Measurements from ENCODE around the gene GOLGA1. TPM values are rescaled to one million over a fixed set of nuclear protein-coding genes. Genes with fewer than 3 reads are reported as not detected.

GOLGA1 gene
- polyA plus RNA-seq, 1 donor (not counting 4 experiments of a cell fraction or from before 2014, with no cell fraction given), result 7.4 TPM

- Histone ChIP-seq H3K4me3 (ENCODE audit: control insufficient read depth in 2 of 3, extremely low read depth in 1 of 3, insufficient read depth in 2 of 3, low read depth in 1 of 3, low read length in 3 of 3) (peak overlapping the region; percentile 84 to 97 (median 94)), H2AFZ (ENCODE audit: control insufficient read depth, low read length) (peak overlapping the region; percentile 97), H3K79me2 (ENCODE audit: control insufficient read depth, insufficient read depth, low read length) (no peaks in the 10 kb centered on the region), H3K36me3 (ENCODE audit: control insufficient read depth in 2 of 2, extremely low read depth in 1 of 2, insufficient read depth in 2 of 2, low read length in 2 of 2) (peaks cover 0 to 3% of the 10 kb centered on the region in 2 experiments), H3K4me2 (ENCODE audit: control insufficient read depth, extremely low read depth, insufficient read depth, low read depth, low read length) (peak overlapping the region; percentile 95), H3K4me1 (ENCODE audit: control insufficient read depth, extremely low read depth, insufficient read depth, low read length) (peaks cover 4% of the 10 kb centered on the region), H3K9ac (ENCODE audit: control insufficient read depth, extremely low read depth, insufficient read depth, low read length) (peak overlapping the region; percentile 91), H3K9me1 (ENCODE audit: control insufficient read depth, extremely low read depth, insufficient read depth, low read length) (no peaks in the 10 kb centered on the region), H4K20me1 (ENCODE audit: control insufficient read depth, extremely low read depth, insufficient read depth, low read length) (no peaks in the 10 kb centered on the region), H3K27me3 (ENCODE audit: control insufficient read depth, extremely low read depth, insufficient read depth, low read length) (no peaks in the 10 kb centered on the region), H3K27ac (ENCODE audit: control insufficient read depth, insufficient read depth, low read length) (peak overlapping the region; percentile 87), H3K9me3 (ENCODE audit: control insufficient read depth, low read depth, low read length) (no peaks in the 10 kb centered on the region)
- dilution Hi-C loops (cut with MboI; ENCODE audit: extremely low pct_ligation_motif_present, low sequenced_read_pairs), result no loop called here
- FAIRE-seq, result no peak
- TF ChIP-seq EZH2 (IDR thresholded peaks at IDR 0.05; ENCODE audit: low read length) (no peak), CTCF (optimal IDR thresholded peaks at IDR 0.05 in 1 of 3, IDR thresholded peaks at IDR 0.05 in 1 of 3, conservative IDR thresholded peaks at IDR 0.05 in 1 of 3; ENCODE audit: extremely low read depth in 1 of 3, insufficient read depth in 2 of 3, low read length in 3 of 3) (no peak)
- no peak for DNase-seq (ENCODE audit: low read depth, low spot score)
These were observed 1.0 kb upstream of the GOLGA1 start for GRCh38 chr9:124941679-124942561.

DNA sequence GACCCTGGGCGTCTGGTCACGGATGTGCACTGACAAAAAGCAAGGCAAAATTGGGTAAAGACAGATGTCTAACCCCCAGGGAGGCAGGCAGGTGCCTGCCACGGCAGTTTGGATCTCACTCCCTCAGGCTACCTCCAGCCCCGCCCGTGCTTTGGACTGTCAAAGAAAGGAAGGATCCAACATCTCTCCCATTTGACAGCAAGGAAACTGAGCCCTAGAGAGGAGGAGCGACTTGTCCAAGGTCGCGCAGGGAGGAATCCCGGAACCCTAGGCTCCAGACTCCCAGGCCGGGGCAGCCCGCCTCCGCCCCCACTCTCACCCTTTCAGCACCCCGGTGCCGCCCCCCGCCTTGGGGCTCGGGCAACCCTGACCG, 376 bp downstream of the GOLGA1 start:
- Histone ChIP-seq H3K9me1 (ENCODE audit: control insufficient read depth, extremely low read depth, insufficient read depth, low read length) (no peaks in the 10 kb centered on the region), H3K4me1 (ENCODE audit: control insufficient read depth, extremely low read depth, insufficient read depth, low read length) (peaks cover 4% of the 10 kb centered on the region), H3K27me3 (ENCODE audit: control insufficient read depth, extremely low read depth, insufficient read depth, low read length) (no peaks in the 10 kb centered on the region), H4K20me1 (ENCODE audit: control insufficient read depth, extremely low read depth, insufficient read depth, low read length) (no peaks in the 10 kb centered on the region), H3K9ac (ENCODE audit: control insufficient read depth, extremely low read depth, insufficient read depth, low read length) (peak overlapping the region; percentile 91), H3K4me2 (ENCODE audit: control insufficient read depth, extremely low read depth, insufficient read depth, low read depth, low read length) (peak overlapping the region; percentile 96), H3K79me2 (ENCODE audit: control insufficient read depth, insufficient read depth, low read length) (no peaks in the 10 kb centered on the region), H3K4me3 (ENCODE audit: control insufficient read depth in 2 of 3, extremely low read depth in 1 of 3, insufficient read depth in 2 of 3, low read depth in 1 of 3, low read length in 3 of 3) (peak overlapping the region; percentile 84 to 97 (median 94)), H3K9me3 (ENCODE audit: control insufficient read depth, low read depth, low read length) (no peaks in the 10 kb centered on the region), H3K36me3 (ENCODE audit: control insufficient read depth in 2 of 2, extremely low read depth in 1 of 2, insufficient read depth in 2 of 2, low read length in 2 of 2) (peaks cover 0 to 3% of the 10 kb centered on the region in 2 experiments), H2AFZ (ENCODE audit: control insufficient read depth, low read length) (peak overlapping the region; percentile 90), H3K27ac (ENCODE audit: control insufficient read depth, insufficient read depth, low read length) (peak overlapping the region; percentile 87)
- TF ChIP-seq CTCF (optimal IDR thresholded peaks at IDR 0.05 in 1 of 3, IDR thresholded peaks at IDR 0.05 in 1 of 3, conservative IDR thresholded peaks at IDR 0.05 in 1 of 3; ENCODE audit: extremely low read depth in 1 of 3, insufficient read depth in 2 of 3, low read length in 3 of 3) (no peak), EZH2 (IDR thresholded peaks at IDR 0.05; ENCODE audit: low read length) (no peak)
- no peak for DNase-seq (ENCODE audit: low read depth, low spot score)
- no peak for FAIRE-seq
- dilution Hi-C loops (cut with MboI; ENCODE audit: extremely low pct_ligation_motif_present, low sequenced_read_pairs), result no loop called here
